Cardiac fibroblast (primary cell): ENCODE results near the gene AP1M1.
A peak's percentile ranks its signal among the peaks of the same experiment; 100 is the strongest.

ENCODE experiments used
- DNase-seq, 2 donors: peaks; one replicate each; pipeline versions ENCODE4 v3.0.0 to v3.0.0-alpha.2; 2010; ENCODE audit warnings: low read depth in 2 of 2
- H3K4me3 ChIP-seq, 2 donors: replicated peaks in 1 of 2; 1 replicate in 1 of 2; 2 replicates in 1 of 2; pipeline ENCODE4 v1.5.1; 2011; ENCODE audit warnings: low read depth in 2 of 2, low read length in 2 of 2, mild to moderate bottlenecking in 2 of 2, moderate library complexity in 1 of 2
- CTCF ChIP-seq: IDR thresholded peaks from one replicate; pipeline ENCODE4 v1.5.1; 2011; ENCODE audit warnings: low read depth, mild to moderate bottlenecking, low read length, inconsistent platforms

AP1M1 gene

DNA sequence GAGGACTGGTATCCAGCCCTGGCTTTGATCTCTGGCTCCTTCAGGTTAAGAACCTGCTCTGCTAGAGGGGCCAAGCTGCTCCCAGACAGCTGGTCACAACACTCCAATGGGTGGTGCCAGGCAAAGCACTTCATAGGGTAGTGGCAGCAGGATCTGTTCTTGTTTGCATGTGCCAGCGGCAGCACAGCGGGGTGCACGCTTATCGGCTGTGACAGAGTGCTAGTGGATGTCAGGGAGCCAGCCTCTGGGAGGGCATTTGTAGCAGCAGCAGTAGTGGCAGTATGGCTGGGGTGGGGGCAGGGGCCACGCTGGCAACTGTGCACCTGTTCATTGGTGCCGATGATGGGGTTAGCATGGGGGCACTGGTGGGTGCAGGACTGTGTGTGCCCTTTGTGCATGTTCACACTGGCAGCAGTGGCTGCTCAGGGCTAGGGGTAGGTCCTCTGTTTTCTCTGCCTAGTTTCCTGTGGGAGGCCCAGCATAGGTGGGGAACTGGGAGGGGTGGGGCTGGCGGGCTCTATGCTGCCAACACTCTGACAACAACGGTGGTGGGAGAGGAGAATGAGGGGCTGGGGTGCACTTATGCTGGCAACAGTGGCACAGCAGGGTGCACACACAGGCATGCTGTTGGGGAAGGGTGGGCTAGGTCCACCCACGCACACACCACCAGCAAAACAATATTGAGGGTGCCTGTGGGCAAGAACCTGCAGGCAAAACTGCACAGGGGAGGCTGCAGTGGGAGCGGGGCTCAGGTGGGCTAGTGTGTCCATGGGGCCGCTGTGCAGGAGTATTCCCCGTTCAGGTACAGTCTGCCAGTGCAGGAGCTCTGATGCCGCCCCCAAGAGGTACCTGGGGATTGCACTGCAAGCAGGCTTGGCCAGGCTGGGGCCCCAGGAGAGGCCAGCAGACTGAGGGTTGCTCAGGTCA, 19.3 kb downstream of the AP1M1 start:
- no peak for DNase-seq
- no peak overlapping the region for H3K4me3 ChIP-seq
- TF ChIP-seq CTCF, result no peak

DNA sequence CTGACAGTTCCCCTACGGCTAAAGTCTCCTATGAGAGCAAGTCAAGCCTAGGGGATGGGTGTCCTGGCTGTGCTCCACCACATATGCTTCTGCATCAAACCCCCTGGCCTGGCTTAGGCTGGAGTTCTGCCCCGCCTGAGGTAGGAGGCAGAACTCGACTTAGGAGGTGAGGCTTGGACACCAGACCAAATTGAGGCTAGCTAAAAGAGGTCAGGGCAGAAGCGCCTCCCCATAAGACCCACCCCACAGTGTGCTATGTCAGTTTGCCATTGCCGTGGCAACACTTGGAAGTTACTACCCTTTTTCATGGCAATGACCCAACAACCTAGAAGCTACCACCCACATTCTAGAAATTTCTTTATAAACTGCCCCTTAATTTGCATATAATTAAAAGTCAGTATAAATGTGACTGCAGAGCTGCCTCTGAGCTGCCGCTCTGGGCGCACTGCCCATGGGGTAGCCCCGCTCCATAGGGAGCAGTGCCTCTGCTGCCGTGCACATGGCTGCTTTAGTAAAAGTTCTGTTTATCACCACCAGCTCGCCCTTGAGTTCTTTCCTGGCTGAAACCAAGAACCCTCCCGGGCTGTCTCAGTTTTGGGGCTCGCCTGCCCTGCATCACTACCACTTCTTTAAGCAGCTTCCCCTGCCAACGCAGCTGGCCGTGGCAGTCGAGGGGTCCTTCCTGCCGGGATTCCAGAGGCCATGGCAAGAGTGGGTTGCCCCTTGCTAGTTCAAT, 20.2 kb downstream of the AP1M1 start:
- TF ChIP-seq CTCF, result no peak

GRCh38 chr19:16218851-16219250, 21.1 kb downstream of the AP1M1 start:
- no peak overlapping the region for H3K4me3 ChIP-seq
- no peak for DNase-seq
- no peak for TF ChIP-seq CTCF

More for the DNA sequence above, 20.2 kb downstream of the AP1M1 start:
- H3K4me3 ChIP-seq, result no peak overlapping the region
- DNase-seq, result no peak

DNA sequence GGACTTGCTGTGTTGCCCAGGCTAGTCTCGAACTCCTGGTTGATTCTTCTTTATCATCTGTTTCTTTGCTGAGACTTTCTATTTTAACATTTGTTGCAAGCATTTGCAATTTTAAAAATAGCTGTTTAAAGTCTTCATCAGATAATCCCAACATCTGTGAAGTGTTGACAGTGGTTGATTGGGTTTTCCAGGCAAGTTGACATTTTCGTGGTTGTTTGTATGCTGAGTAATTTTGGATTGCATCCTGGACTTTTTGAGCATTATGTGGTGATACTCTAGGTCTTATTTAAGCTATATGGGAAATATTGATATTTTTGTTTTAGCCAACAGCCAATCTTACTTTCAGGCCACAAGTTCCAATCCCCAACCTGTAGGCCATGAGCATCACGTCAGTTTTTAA, 25.1 kb downstream of the AP1M1 start:
- peak in 1 of 2 donors; percentile 24 for DNase-seq

DNA sequence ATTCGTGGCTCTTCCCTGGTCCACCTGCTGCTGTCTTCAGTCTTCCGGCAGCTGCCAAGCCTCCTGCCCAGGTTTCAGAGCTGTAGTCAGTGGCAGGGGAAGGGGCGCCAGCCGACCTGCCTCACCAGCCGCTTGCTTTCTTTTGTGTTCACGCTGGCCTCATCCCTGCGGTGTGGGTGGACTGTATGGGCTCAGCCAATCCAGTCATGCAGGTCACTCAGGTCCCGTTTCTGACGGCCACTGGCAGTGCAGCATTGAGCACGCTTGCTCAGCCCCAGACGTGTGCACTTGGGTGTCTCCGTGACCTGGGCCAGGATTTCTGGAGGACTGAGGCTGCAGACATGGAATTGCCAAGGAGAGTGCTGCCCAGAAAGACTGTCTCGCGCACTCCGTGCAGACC, 26.0 kb downstream of the AP1M1 start:
- TF ChIP-seq CTCF, result no peak
- DNase-seq, result no peak
- no peak overlapping the region for H3K4me3 ChIP-seq

More for the DNA sequence above, 25.1 kb downstream of the AP1M1 start:
- no peak overlapping the region for H3K4me3 ChIP-seq
- no peak for TF ChIP-seq CTCF

GRCh38 chr19:16224293-16225045, 26.8 kb downstream of the AP1M1 start:
- no peak for TF ChIP-seq CTCF
- H3K4me3 ChIP-seq, result no peak overlapping the region
- DNase-seq, result no peak
